Panc1 (cell line): ENCODE data around the gene PRSS50. TPM values are rescaled to one million over a fixed set of nuclear protein-coding genes. Genes with fewer than 3 reads are reported as not detected.

Experiments
- ATAC-seq: fragments of 200-7000 bp; cut with Tn5 transposase; 2 replicates; pipeline ENCODE4 v1.9.1; 2020; ENCODE audit warnings: mild to moderate bottlenecking, moderate library complexity
- BruUV-seq: library from RNA; stranded (reverse); fragments of 400-500 nt; replicated peaks from 2 replicates; lab custom pipeline; 2021; lab: Mats Ljungman, UMichigan
- CTCF ChIA-PET: fragments of 300-600 bp; sonication (Branson Sonifier 250); formaldehyde crosslinking; loops from one replicate; lab custom pipeline; 2022; ENCODE audit warnings: antibody characterized with exemption; lab: Charles Lee
- POLR2A ChIA-PET: fragments of 300-600 bp; sonication (Branson Sonifier 250); formaldehyde crosslinking; loops from one replicate; lab custom pipeline; 2022; ENCODE audit warnings: antibody characterized with exemption; lab: Charles Lee
- DNase-seq: peaks from one replicate; pipeline ENCODE4 v3.0.0-alpha.2; 2010; ENCODE audit warnings: low read depth, low spot score
- H3K27ac ChIP-seq: 2 replicates; pipeline ENCODE4 v1.5.1; 2011; ENCODE audit warnings: mild to moderate bottlenecking, low read length, inconsistent platforms
- H3K27me3 ChIP-seq: fragments of 200-500 bp; sonication (Bioruptor generic); 2 replicates; pipeline ENCODE4 v1.6.0; 2014; ENCODE audit warnings: low read length, inconsistent platforms; ENCODE audit not compliant: control insufficient read depth, insufficient read depth
- H3K36me3 ChIP-seq: fragments of 200-500 bp; sonication (Bioruptor generic); 2 replicates; pipeline ENCODE4 v1.5.1; 2014; ENCODE audit warnings: inconsistent platforms, mild to moderate bottlenecking, low read length, moderate library complexity; ENCODE audit not compliant: control insufficient read depth, insufficient read depth
- H3K4me1 ChIP-seq: 2 replicates; pipeline ENCODE4 v1.5.1; 2011; ENCODE audit warnings: inconsistent platforms, mild to moderate bottlenecking, low read length, moderate library complexity; ENCODE audit not compliant: control insufficient read depth, insufficient read depth
- H3K4me3 ChIP-seq, 2 experiments: 2 replicates each; pipeline ENCODE4 v1.5.1; 2011 to 2012; ENCODE audit warnings: low read depth in 2 of 2, low read length in 2 of 2, mild to moderate bottlenecking in 2 of 2, inconsistent platforms in 1 of 2, moderate library complexity in 1 of 2
- H3K9me3 ChIP-seq: fragments of 200-500 bp; sonication (Bioruptor generic); 2 replicates; pipeline ENCODE4 v1.5.1; 2014; ENCODE audit warnings: low read depth, mild to moderate bottlenecking, inconsistent platforms, low read length, moderate library complexity; ENCODE audit not compliant: control insufficient read depth, insufficient read depth
- CTCF ChIP-seq: fragments of 450-650 bp; IDR thresholded peaks from 2 replicates; pipeline ENCODE4 v1.5.1; 2017; ENCODE audit warnings: mild to moderate bottlenecking
- POLR2AphosphoS5 ChIP-seq: IDR thresholded peaks from 2 replicates; pipeline ENCODE4 v1.6.1; 2012; ENCODE audit warnings: mild to moderate bottlenecking, low read depth, low read length, moderate library complexity
- REST ChIP-seq, 2 experiments: IDR thresholded peaks; 2 replicates each; pipeline ENCODE4 v1.6.1; 2011 to 2012; ENCODE audit warnings: low read depth in 2 of 2, control low read depth in 1 of 2, low read length in 1 of 2, mild to moderate bottlenecking in 1 of 2, moderate library complexity in 1 of 2; ENCODE audit not compliant: insufficient read depth in 1 of 2
- SIN3A ChIP-seq: IDR thresholded peaks from 2 replicates; pipeline ENCODE4 v1.6.1; 2012; ENCODE audit warnings: low read depth, mild to moderate bottlenecking, low read length, moderate library complexity, borderline replicate concordance; ENCODE audit not compliant: insufficient read depth
- TCF7L2 ChIP-seq: IDR thresholded peaks from 2 replicates; pipeline ENCODE4 v1.6.1; 2011; ENCODE audit warnings: mild to moderate bottlenecking, low read depth, low read length, inconsistent platforms
- in situ Hi-C: cut with HindIII; loops from 2 replicates; pipeline ENCODE4 v1.10.0; 2016; ENCODE audit warnings: low sequenced_read_pairs, low pct_unique_long_range_greater_than_20kb
- intact Hi-C: fragments of 100-400 bp; cut with micrococcal nuclease; formaldehyde crosslinking; loops from one replicate; pipeline ENCODE4 v1.10.0; 2022; ENCODE audit not compliant: unreplicated experiment
- total RNA-seq: library from RNA; stranded (reverse); gene quantifications from one replicate; pipeline ENCODE4 v1.2.1, GENCODE V29; 2021; ENCODE audit not compliant: unreplicated experiment

The PRSS50 gene
- total RNA-seq, 1 experiment from 2014 or later: 0.13 TPM

DNA sequence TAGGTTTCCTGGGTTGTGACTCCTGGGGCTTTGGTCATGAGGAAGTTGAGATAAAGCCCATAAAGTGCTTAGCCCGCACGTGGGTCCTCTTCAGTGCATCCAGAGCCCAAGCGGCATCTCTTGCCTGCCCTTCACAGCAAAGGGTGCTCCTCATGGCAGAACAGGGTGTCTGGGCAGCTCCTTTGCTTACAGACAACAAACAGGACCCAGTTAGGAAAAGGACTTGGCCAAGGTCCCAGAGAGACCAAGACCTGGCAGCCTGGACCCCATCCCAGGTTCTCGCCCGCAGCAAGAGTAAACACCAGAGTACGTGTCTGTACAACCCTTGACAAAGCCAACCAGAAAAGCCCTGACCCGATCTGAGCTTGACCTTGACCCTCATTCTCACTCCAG lies 51.2 kb downstream of the PRSS50 start:
- no peak overlapping the region for H3K27ac ChIP-seq
- ATAC-seq: no peak
- ChIA-PET POLR2A (no interaction called here), CTCF (no interaction called here)
- no peaks in the 10 kb centered on the region for H3K36me3 ChIP-seq
- in situ Hi-C loops (no loop called here), intact Hi-C loops (no loop called here)
- no peaks in the 10 kb centered on the region for H3K4me1 ChIP-seq
- TF ChIP-seq SIN3A: no peak
- TF ChIP-seq CTCF: no peak
- no peak for TF ChIP-seq TCF7L2
- TF ChIP-seq POLR2AphosphoS5: no peak
- TF ChIP-seq REST (IDR thresholded peaks at IDR 0.05; ENCODE audit: insufficient read depth in 1 of 2, low read depth in 2 of 2, low read length in 1 of 2): no peak
- no peak overlapping the region for H3K4me3 ChIP-seq
- no peak for DNase-seq
- BruUV-seq: no TSS peak
- H3K9me3 ChIP-seq: no peaks in the 10 kb centered on the region
- H3K27me3 ChIP-seq: no peaks in the 10 kb centered on the region

GRCh38 chr3:46665763-46666452 lies 51.8 kb downstream of the PRSS50 start:
- no peak for TF ChIP-seq TCF7L2
- TF ChIP-seq REST (IDR thresholded peaks at IDR 0.05; ENCODE audit: insufficient read depth in 1 of 2, low read depth in 2 of 2, low read length in 1 of 2): no peak
- TF ChIP-seq SIN3A: no peak
- TF ChIP-seq POLR2AphosphoS5: no peak
- CTCF ChIA-PET: no interaction called here
- Histone ChIP-seq H3K9me3 (no peaks in the 10 kb centered on the region), H3K27ac (no peak overlapping the region), H3K4me1 (no peaks in the 10 kb centered on the region), H3K27me3 (no peaks in the 10 kb centered on the region), H3K4me3 (no peak overlapping the region), H3K36me3 (no peaks in the 10 kb centered on the region)
- BruUV-seq: no TSS peak
- POLR2A ChIA-PET: no interaction called here
- no peak for ATAC-seq
- intact Hi-C loops (no loop called here), in situ Hi-C loops (no loop called here)
- DNase-seq: no peak
